ENCODE results near the gene ASRGL1.

DNA sequence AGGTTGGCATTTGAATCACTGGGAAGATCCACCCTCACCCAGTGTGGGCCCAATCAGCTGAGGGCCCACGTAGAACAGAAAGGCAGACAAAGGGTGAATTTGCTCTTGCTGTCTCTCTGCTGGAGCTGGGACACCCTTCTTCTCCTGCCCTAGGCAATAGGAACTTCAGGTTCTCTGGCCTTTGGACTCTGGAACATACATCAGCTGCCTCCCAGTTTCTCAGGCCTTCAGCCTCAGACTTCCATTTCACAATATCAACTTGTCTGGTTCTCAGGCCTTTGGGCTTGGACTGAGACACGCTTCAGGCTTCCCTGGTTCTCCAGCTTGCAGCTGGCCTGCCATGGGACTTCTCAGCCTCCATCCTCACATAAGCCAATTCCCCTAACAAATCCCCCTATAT lies 14.7 kb upstream of the ASRGL1 start:
- TF ChIP-seq, protein P1, sequence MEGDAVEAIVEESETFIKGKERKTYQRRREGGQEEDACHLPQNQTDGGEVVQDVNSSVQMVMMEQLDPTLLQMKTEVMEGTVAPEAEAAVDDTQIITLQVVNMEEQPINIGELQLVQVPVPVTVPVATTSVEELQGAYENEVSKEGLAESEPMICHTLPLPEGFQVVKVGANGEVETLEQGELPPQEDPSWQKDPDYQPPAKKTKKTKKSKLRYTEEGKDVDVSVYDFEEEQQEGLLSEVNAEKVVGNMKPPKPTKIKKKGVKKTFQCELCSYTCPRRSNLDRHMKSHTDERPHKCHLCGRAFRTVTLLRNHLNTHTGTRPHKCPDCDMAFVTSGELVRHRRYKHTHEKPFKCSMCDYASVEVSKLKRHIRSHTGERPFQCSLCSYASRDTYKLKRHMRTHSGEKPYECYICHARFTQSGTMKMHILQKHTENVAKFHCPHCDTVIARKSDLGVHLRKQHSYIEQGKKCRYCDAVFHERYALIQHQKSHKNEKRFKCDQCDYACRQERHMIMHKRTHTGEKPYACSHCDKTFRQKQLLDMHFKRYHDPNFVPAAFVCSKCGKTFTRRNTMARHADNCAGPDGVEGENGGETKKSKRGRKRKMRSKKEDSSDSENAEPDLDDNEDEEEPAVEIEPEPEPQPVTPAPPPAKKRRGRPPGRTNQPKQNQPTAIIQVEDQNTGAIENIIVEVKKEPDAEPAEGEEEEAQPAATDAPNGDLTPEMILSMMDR (IDR thresholded peaks at IDR 0.05), result no peak
- no peak for TF ChIP-seq POLR2A (IDR thresholded peaks at IDR 0.05)
- no peak for TF ChIP-seq EP300 (IDR thresholded peaks at IDR 0.05)
